HG02981 (cell line): ENCODE measurements around the gene HFM1.
A peak's percentile ranks its signal among the peaks of the same experiment; 100 is the strongest.
"Not testable (repeated sequence)": the region's sequence is repeated elsewhere in the genome, so short reads cannot be mapped to it uniquely, and the experiment has no call there.

Experiments used
- ATAC-seq: cut with Tn5 transposase; IDR thresholded peaks from one replicate; pipeline ENCODE4 v1.9.1; 2021; ENCODE audit warnings: mild to moderate bottlenecking, moderate library complexity; ENCODE audit not compliant: unreplicated experiment

The HFM1 gene, protein sequence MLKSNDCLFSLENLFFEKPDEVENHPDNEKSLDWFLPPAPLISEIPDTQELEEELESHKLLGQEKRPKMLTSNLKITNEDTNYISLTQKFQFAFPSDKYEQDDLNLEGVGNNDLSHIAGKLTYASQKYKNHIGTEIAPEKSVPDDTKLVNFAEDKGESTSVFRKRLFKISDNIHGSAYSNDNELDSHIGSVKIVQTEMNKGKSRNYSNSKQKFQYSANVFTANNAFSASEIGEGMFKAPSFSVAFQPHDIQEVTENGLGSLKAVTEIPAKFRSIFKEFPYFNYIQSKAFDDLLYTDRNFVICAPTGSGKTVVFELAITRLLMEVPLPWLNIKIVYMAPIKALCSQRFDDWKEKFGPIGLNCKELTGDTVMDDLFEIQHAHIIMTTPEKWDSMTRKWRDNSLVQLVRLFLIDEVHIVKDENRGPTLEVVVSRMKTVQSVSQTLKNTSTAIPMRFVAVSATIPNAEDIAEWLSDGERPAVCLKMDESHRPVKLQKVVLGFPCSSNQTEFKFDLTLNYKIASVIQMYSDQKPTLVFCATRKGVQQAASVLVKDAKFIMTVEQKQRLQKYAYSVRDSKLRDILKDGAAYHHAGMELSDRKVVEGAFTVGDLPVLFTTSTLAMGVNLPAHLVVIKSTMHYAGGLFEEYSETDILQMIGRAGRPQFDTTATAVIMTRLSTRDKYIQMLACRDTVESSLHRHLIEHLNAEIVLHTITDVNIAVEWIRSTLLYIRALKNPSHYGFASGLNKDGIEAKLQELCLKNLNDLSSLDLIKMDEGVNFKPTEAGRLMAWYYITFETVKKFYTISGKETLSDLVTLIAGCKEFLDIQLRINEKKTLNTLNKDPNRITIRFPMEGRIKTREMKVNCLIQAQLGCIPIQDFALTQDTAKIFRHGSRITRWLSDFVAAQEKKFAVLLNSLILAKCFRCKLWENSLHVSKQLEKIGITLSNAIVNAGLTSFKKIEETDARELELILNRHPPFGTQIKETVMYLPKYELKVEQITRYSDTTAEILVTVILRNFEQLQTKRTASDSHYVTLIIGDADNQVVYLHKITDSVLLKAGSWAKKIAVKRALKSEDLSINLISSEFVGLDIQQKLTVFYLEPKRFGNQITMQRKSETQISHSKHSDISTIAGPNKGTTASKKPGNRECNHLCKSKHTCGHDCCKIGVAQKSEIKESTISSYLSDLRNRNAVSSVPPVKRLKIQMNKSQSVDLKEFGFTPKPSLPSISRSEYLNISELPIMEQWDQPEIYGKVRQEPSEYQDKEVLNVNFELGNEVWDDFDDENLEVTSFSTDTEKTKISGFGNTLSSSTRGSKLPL (N-terminal part only)

DNA sequence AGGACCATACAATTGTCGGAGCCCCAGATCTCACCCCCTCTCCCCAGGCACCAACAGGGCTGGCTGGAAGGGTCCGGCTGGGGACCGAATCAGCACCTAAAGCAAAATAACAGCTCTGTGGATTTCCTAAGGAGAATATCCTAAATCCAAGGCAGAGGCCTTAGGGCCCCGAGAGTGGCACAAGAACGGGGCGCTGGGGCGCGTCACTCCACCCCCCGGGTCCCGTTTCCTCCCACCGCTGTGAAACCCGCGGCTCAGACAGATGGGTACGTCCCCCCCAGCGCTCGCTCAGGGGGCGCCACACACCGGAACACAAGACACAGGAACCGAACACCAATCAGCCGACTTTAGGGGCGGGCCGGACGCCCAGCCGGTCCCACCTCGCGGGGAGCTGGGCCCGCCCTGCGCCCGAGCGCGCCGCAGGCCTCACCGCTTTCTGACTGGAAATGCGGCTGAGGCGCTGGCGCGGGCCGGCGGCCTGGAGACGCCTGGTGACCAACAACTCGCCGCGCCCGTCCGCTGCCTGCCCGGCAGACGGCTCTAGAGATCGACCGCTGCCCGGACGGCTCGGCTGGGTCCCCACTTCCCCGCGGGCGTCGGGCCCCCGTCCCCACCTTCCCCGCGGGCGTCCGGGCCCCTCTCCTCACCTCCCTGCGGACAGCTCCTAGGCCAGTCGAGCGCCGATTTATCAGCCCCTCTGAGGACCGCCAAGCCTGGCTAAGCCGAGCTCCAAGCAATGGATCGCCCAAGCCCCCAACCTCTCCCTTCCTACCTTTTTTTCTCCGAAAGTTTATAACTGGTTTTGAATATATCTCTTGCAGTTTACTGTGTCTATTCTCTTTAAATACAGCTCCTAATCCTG, at the start of gene HFM1:
Gene HFM1, minus strand, starts transcription at position 687 of the 862 bp plus-strand sequence. CDS start 3,755 bp downstream, outside the sequence.
- ATAC-seq = peak; percentile 83

DNA sequence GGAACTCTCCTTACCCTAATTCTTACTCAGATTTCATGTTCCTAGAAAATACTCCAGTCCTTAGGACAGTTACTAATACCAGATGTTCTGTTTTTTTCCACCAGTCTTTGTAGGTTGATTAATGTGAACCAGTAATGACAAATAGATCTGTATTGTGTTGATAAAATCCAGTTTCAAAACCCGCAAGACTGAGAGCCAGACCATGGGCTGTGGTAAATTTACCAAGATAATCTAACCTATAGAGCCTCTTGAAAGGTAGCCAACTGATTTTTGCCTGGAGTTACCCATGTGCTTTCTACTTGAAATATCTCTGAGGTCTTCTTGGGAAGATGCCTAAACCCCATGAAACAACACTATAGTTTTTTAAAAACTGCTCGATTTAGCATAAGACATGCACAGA, 49.5 kb upstream of the HFM1 start:
- ATAC-seq = no peak

DNA sequence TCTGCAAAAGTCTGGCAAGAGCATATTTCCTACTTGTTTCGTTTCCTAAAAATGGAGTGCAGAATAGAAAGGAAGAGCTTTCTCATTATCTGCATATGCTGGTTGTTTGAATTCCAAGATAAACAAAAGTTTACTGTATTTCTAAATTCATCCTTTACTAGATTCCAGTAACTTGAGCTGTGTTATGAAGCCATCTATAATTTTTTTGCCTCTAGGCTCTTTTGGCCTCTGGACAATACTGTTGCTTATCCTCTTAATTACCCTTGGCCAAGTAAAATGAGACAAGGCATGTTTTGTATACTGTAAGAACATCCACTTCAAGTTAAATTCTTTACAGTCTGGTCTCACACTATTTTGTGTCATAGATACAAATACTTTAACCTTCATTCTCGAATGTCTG, 45.6 kb upstream of the HFM1 start:
- no peak for ATAC-seq

DNA sequence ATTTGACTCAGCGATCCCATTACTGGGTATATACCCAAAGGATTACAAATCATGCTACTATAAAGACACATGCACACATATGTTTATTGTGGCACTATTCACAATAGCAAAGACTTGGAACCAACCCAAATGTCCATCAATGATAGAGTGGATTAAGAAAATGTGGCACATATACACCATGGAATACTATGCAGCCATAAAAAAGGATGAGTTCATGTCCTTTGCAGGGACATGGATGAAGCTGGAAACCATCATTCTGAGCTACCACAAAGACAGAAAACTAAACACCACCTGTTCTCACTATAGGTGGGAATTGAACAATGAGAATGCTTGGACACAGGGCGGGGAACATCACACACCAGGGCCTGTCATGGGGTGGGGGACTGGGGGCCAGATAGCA, 43.1 kb upstream of the HFM1 start:
- not testable (repeated sequence) for ATAC-seq

DNA sequence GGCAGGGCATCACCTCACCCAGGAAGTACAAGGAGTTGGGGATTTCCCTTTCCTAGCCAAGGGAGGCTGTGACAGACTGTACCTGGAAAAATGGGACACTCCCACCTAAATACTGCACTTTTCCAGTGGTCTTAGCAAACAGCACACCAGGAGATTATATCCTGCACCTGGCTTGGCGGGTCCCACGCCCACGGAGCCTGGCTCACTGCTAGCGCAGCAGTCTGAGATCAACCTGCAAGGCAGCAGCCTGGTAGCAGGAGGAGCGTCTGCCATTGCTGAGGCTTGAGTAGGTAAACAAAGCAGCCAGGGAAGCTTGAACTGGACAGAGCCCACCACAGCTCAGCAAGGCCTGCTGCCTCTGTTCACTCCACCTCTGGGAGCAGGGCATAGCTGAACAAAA, 37.3 kb upstream of the HFM1 start:
- ATAC-seq = not testable (repeated sequence)

DNA sequence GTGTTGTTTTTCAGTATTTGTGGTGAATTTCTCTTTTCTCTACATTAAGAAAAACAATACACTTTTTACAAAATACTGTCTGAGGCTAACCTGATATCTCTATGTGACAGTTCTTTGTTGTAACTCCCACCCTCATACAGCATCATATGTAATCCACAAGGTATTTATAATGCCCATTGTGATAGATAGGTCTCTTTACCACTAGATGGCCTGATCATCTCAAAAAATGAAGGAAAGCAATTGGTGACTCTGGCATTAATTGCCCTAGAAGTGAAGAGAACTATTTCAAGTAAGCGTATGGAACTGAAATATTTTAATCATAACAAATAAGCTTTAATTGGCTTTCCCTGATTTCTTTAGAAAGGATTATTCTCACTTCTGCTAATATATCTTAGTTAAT, 36.2 kb upstream of the HFM1 start:
- no peak for ATAC-seq

DNA sequence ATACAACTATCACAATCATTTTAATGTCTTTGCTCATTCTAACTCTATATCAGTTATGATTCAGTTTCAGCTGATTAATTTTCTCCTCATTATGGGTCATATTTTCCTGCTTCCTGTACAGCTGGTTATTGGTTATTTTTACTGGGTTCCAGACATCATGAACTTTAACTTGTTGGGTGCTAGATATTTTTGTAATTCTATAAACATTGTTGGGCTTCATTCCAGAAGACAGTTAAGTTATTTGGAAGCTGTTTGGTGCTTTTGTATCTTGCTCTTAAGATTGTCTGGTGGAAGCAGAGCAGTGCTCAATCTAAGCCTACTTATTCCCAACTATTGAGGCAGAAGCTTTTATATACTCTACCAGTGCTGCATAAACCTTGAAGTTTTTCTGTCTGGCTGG, 34.4 kb upstream of the HFM1 start:
- no peak for ATAC-seq

DNA sequence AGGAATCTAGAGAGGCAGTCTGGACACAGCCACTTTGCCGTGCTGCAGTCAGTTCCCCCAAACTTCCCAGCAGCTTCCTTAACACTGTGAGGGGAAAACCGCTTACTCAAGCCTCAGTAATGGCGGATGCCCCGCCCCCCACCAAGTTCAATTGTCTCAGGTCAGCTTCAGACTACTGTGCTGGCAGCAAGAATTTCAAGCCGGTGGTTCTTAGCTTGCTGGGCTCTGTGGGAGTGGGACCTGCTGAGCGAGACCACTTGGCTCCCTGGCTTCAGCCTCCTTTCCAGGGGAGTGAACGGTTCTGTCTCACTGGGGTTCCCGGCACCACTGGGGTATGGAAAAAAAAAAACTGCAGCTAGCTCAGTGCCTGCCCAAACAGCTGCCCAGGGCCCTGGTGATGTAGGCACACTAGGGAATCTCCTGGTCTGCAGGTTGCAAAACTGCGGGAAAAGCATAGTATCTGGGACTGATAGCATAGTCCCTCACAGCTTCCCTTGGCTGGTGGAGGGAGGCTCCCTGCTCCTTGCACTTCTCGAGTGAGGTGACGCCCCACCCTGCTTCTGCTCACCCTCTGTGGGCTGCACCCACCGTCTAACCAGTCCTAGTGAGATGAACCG, 23.7 kb upstream of the HFM1 start:
- ATAC-seq = no peak

DNA sequence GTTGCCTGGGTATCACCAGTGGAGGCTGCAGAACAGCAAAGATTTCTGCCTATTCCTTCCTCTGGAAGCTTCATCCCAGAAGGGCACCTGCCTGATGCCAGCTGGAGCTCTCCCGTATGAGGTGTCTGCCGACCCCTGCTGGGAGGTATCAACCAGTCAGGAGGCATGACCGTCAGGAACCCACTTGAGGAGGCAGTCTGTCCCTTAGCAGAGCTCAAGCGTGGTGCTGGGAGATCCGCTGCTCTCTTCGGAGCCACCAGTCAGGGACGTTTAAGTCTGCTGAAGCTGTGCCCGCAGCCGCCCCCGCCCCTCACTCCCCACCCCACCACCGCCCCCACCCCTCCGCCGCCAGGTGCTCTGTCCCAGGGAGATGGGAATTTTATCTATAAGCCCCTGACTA, 23.1 kb upstream of the HFM1 start:
- ATAC-seq = no peak

DNA sequence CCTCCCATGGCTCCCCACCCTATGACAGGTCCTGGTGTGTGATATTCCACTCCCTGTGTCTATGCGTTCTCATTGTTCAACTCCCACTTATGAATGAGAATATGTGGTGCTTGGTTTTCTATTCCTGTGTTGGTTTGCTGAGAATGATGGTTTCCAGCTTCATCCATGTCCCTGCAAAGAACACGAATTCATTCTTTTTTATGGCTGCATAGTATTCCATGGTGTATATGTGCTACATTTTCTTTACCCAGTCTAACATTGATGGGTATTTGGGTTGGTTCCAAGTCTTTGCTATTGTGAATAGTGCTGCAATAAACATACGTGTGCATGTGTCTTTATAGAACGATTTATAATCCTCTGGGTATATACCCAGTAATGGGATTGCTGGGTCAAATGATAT, 17.9 kb upstream of the HFM1 start:
- not testable (repeated sequence) for ATAC-seq

DNA sequence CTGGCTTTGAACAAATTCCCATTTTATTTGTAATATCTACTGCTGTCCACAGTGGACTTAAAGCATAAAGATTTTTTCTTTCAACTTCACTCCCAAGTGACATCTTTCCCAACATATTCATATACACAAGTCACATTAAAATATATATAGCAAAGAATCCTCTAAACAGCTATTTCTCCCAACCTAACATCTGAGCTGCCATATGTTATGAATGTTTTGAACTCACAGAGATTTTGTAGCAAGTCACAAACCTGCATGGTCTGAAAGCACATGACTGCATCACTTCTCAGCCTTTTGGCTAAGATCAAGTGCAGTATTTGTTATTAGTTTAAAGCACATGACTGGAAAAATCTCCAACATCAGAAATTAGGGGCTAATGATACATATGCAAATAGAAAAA, 7.7 kb upstream of the HFM1 start:
- ATAC-seq = no peak

DNA sequence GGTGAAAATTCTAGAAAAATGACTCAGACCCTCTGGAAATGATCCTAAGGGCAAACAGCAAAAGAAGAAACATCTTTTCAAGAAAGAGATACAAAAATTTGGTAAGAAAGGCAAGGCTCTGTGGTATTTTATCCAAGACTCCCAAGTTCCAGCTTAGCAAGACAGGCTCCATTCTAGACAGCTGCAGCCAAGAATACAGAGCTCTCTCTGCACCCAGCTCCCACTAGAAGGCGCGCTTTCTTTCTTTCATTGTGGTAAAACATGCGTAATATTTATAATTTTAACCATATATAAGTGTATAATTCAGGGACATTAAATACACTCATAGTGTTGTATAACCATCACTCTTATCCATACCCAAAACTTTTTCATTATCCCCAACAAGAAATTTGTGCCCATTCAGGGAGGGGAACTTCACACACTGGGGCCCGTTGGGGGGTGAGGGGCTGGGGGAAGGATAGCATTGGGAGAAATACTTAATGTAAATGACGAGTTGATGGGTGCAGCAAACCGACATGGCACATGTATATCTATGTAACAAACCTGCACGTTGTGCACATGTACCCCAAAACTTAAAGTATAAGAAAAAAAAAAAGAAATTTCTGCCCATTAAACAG, 2.2 kb upstream of the HFM1 start:
- ATAC-seq = no peak

DNA sequence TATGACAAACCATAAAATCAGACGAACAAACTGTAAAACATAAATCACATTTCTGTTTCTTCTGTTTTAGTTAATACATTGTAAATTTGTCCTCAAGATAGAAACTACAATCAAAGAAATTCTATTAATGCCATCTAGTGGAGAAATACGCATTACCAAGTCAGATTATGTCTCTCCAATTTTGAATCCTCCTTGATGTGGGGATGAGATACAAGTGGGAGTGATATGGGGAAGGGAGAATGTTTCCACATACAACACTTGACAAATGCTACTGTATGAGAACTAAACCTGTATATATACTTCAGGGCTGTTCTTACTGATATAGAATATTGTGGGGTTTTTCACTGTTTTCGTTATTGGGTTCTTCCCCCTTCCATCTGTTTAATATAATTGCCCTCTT, 2.6 kb downstream of the HFM1 start:
- no peak for ATAC-seq

DNA sequence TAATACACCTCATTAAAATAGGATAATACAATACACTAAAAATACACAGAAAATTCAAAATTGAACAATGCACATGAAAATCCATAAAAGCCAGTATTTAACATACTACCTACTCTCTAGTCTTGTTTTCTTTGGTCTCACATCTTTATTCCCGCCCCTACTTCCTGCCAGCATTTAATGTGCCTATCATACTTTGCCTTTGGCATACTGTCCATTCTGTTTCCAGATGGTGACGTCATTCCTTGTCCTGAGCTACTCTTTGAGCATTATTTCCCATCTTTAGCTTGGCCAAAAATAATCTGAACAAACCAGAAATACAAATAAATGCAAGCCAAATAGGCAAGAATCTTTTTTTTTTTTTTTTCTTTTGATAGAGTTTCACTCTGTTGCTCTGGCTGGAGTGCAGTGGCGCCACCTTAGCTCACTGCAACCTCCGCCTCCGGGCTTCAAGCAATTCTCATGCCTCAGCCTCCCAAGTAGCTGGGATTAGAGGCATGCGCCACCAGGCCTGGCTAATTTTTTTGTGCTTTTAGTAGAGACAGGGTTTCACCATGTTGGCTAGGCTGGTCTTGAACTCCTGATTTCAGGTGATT, 4.4 kb downstream of the HFM1 start:
- no peak for ATAC-seq

DNA sequence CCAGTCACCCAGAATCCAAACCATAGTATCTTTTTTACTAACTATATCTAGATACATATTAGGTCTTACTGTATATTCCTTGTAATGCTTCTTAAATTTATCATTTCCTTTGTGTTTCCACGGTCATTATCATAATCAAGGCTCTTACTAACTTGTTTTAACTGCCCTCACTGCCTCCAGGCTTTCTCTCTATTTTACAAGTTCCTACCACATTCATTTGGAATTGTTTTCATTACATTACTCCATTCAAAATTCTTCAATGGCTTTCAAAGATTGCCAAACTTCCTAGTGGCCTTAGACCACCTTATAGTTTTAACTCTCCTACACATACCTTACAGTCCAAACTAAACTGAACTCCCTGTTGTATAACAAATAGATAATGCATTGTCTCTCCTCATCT, 6.3 kb downstream of the HFM1 start:
- ATAC-seq = no peak

DNA sequence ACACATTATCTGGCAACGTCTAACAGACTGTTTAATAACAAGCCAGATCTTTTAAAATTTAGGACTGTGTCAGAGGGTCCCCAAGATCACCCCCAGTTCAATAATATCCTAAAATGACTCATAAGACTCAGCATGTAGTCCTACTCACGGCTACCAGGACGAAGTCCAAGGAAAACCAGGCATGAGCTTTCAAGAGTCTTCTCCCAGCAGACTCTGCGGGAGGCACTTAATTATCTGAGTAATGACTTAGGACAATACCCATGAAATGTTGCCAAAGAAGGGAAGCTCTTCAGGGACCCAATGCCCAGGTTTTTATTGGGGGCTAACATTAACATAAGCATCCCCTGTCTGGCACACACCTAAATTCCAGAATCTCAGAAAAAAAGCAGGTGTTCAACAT, 7.0 kb downstream of the HFM1 start:
- no peak for ATAC-seq

DNA sequence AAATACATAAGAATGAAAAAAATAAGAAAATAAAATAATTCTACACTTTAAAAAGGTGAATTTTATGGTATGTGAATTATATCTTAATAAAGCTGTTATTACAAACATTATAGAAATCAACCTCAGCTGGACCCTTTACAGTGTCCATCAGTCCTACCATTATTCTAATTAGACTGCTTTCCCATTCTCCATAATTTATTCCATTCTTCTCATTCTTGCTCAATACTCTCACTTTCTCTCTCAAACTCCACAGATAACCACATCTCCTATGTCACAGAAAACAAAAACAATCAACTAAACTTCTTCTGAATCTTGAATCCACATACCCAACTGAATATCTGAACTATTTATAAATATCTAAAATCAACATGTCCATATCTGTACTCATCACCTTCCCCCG, 11.6 kb downstream of the HFM1 start:
- ATAC-seq = no peak

DNA sequence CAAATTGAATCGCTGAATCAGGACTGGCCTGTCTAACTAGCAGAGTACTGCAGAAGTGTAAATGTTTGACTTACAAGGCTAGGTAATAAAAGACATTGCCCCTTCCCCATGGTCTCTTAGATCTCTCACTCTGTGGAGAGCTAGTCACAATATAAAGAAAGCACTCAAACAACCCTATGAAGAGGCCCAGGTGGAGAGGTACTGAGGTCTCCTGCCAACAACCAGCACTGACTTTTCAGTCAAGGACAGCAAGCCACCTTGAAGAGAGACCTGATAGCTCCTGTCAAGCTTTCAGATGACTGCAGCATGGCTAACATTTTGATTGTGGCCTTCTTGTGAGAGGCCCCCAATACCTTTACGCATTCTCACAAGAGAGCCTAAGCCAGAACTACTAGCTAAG, 18.5 kb downstream of the HFM1 start:
- no peak for ATAC-seq

DNA sequence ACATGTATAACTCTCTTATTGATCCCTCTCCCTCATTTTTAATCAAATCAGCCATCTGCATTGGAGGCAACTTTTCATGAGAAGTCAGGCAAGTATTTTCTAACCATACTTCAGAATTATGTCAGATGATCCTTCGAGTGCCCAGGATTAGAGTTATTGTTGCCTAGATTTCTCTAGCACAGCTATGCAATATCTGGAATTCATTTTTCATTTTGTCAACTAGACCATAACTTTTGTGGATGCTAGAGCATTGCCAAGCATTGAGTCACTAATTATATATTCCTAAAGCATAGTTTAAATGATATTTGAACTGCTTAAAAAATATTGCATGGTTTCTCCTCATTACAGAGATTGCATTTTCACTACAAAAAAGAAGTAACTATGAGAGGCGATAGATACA, 21.2 kb downstream of the HFM1 start:
- ATAC-seq = no peak
